Retinal pigment epithelial cell (primary cell): ENCODE data around the gene HOXA10.

Experiments
- DNase-seq: peaks from one replicate; pipeline ENCODE4 v3.0.0-alpha.2; 2010; ENCODE audit warnings: low read depth
- H3K4me3 ChIP-seq: 2 replicates; pipeline ENCODE4 v1.5.1; 2011; ENCODE audit warnings: mild to moderate bottlenecking, low read length, control low read depth, moderate library complexity
- TF ChIP-seq, protein P1 (sequence below): conservative IDR thresholded peaks from 2 replicates; pipeline ENCODE4 v1.5.1; 2011; ENCODE audit warnings: low read depth, low read length, control low read depth, inconsistent platforms

The HOXA10 gene

DNA sequence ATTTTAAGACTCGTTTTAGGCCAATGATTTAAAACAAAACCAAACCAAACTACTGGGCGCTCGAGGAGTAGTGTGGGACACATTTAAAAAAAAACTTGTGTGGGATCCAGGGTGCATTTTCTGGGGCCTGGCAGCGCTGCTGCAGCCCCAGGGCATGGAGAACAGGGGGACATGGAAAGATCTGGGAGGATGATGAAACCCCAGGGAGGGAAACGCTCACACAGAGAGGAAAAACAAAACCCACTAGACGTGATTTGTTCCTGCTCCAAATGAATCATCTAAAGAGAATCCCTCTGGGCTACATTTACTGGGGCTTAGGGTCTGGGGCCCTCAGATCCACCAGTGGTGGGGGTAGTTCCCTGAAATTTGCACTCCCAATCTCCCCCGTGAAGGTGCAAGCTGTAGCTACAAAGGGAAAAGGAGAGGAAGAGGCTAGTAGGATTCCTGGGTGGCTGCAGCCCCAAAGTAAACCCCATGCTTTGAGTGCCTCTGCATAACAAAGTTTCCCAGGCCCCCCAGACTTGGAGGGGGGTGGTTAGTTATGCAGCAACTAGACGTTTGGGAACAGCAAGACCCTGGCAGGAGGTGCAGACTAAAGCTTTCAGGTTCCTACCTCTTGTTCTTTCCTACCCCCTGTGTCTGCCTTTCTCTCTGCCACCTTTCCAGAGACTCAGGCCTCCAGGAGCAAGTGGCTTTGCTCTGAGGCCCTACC is 40.3 kb upstream of the HOXA10 start:
- DNase-seq, result no peak
- TF ChIP-seq, protein P1, sequence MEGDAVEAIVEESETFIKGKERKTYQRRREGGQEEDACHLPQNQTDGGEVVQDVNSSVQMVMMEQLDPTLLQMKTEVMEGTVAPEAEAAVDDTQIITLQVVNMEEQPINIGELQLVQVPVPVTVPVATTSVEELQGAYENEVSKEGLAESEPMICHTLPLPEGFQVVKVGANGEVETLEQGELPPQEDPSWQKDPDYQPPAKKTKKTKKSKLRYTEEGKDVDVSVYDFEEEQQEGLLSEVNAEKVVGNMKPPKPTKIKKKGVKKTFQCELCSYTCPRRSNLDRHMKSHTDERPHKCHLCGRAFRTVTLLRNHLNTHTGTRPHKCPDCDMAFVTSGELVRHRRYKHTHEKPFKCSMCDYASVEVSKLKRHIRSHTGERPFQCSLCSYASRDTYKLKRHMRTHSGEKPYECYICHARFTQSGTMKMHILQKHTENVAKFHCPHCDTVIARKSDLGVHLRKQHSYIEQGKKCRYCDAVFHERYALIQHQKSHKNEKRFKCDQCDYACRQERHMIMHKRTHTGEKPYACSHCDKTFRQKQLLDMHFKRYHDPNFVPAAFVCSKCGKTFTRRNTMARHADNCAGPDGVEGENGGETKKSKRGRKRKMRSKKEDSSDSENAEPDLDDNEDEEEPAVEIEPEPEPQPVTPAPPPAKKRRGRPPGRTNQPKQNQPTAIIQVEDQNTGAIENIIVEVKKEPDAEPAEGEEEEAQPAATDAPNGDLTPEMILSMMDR, result no peak

DNA sequence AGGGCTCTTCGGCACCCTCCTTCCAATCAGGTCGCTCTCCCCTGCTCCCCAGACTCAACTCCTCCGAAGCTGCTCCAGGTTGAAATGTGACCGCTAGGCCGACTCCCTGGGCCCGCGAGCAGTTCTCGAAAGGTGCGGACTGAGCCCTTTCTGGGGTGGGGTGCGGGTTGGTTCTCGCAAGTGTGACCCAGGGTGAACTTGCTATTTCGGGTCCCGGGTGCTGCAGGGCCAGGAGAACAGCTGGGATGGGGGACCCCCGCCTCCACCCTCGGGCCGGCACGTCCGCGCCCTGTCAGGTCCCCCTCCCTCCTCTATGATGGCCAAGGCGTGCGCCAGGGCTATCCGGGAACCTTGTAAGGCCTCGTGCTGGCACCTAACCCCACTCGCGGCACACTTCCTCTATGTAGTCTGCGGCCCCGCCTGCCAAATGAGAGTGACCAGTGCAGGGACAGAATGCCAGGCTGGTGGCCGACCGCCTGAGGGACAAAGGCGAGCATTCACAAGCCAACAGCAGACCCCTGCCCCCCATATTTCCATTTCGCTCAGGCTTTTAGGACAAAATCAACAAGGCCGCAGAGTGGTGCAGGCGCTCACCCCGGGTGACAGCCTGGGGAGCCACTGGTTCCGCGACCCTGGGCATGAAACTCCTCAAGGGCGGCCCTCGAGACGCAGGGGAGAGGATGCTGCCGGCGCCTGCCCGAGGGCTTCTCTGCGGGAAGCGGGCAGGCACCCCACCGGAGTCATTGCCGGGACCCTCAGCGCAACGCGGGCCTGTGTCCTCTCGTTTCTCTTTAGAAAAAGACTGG is 39.5 kb upstream of the HOXA10 start:
- H3K4me3 ChIP-seq, result no peak overlapping the region
- no peak for DNase-seq
- TF ChIP-seq, protein P1, result no peak

More for the DNA sequence above, 40.3 kb upstream of the HOXA10 start:
- H3K4me3 ChIP-seq, result no peak overlapping the region

DNA sequence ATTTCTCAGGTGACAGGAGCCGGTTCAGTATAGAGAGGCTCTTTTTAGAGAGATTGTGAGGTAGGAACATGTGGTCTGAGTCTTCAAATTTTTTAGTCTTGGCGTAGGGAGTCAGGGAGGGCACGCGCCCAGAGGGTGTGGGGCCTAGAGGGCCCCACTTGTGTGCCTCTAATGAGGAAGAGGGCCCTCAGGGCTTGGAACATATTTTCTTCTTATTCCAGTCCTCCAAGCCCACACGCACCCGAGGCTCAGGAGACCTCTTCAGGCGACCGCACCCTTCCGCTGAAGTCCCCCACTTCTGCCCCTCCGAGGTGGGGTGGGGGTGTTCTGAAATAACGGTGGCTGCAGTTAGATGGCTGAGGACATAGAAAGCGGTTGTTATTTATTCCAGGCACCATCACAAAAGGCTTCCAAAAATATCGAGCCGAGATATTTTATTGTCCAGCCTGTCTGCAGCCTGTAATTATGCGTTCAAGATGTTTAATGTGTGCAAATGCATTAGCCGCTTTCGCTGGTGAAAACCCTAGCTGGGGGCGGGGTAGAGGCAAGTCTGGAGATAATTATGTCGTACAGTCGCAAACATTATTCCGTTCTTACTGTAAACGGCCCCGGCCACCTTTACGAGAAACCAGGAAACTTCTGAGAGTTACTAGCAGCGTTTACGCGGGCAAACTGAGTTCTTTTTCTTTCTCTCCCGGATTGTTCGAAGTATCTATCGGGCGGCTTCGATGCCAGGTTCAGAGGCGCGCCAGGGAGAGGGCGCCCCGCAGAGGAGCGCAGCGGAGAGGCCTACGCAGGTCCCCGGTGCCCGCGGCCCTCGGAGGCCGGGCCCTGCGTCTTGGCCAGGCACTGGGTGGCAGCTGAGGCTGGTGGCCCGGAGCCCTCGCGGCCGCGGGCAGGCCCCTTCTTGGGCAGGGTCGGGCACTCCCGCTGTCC is 38.6 kb upstream of the HOXA10 start:
- DNase-seq, result no peak
- TF ChIP-seq, protein P1, result no peak

DNA sequence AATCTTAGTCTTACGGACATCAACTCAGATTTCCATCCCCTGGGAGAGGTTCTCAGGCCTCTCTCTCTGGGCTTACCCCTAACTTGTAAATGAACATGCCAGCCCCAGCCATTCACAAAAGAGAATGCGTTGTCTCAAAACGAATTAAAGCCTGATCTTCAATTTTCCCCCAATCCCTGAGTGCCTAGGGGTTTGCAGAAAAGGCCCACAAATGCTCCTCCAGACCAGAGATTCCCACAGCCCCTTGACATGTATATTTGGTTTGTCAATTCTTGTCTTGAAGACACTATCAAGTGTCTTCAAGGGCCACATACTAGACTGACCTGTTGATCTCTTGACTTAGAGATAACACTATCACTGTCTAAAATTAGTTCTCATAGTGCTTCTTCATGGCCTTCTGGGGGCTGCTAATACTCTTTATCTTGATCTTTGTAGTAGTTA is 37.7 kb upstream of the HOXA10 start:
- TF ChIP-seq, protein P1, result no peak
- no peak for DNase-seq
- H3K4me3 ChIP-seq, result no peak overlapping the region

More for the DNA sequence above, 38.6 kb upstream of the HOXA10 start:
- H3K4me3 ChIP-seq, result no peak overlapping the region

DNA sequence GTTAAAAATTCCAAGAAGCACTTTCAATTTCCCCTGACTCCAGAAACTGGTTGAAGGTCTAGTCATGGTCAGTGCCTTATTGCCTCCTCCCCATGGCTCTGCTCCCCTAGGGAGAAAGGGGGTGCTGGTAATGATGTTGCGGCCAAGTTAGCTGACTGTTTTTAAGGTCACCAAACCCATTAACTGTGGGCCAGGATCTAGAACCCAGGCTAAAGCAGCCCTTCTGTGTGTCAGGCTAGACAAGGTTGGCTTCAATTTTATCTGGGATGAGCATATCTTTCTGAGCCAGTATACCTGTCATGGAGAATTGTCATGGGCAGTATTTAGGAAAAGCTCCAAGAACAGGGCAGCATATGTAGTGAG is 36.9 kb upstream of the HOXA10 start:
- no peak for DNase-seq
- TF ChIP-seq, protein P1, result no peak
- no peak overlapping the region for H3K4me3 ChIP-seq

DNA sequence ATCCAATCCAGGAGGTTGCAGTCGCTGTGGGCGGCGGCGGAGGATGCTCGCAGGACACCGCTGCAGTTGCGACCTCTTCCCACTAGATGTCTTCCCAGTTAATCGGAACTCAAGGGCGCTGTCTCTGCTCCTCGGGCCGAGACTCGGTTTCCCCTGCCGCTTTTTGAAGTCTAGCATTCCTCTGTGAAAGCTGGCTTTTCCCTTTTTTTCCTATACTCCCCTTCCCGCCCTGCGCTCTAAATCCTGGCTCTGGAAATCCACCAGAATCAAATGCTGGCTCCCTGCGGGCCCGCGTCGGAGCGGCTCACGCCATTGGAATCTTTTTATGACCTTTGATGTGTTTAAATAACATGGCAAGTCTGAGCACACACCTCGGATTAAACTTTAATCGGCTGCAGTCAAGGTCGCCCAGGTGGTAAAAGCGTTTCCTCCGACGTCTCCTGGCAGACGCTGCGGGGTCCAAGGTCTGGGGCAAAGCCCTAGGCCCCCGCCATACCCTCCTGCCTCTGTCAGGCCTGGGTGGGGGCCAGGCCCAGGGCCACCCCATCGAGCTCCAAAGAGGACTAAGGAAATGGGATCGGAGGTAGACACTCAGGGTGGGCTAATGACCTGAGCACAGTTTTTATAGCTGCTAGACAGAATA is 36.4 kb upstream of the HOXA10 start:
- DNase-seq, result no peak
- peak overlapping the region; percentile 8 for H3K4me3 ChIP-seq
- TF ChIP-seq, protein P1, result peak; percentile 74
